OCI-LY7 (cell line): ENCODE measurements around the gene CABP4. TPM values are rescaled to one million over a fixed set of nuclear protein-coding genes. Genes with fewer than 3 reads are reported as not detected.

Source experiments
- BruUV-seq: library from RNA; stranded (reverse); fragments of 400-500 nt; replicated peaks from 2 replicates; lab custom pipeline; 2021; lab: Mats Ljungman, UMichigan
- CTCF ChIA-PET: fragments of 300-600 bp; sonication (Branson Sonifier 250); formaldehyde crosslinking; loops from one replicate; lab custom pipeline; 2022; ENCODE audit warnings: antibody characterized with exemption; ENCODE audit not compliant: unreplicated experiment; lab: Charles Lee
- POLR2A ChIA-PET: fragments of 300-600 bp; sonication (Branson Sonifier 250); formaldehyde crosslinking; loops from one replicate; lab custom pipeline; 2022; ENCODE audit warnings: antibody characterized with exemption; lab: Charles Lee
- DNase-seq: peaks from one replicate; pipeline ENCODE4 v3.0.0-alpha.2; 2015; ENCODE audit warnings: low spot score
- H2AFZ ChIP-seq: fragments of 200-600 bp; sonication (generic), shearing (Covaris generic); 2 replicates; pipeline ENCODE4 v1.6.1; 2014; ENCODE audit warnings: mild to moderate bottlenecking, antibody characterized with exemption, low read length, moderate library complexity
- H3K27ac ChIP-seq: fragments of 200-600 bp; sonication (generic); 2 replicates; pipeline ENCODE4 v1.5.1; 2014; ENCODE audit warnings: mixed run types, low read depth, mild to moderate bottlenecking, moderate library complexity, low read length, inconsistent platforms; ENCODE audit not compliant: poor library complexity, severe bottlenecking
- H3K36me3 ChIP-seq: fragments of 200-600 bp; sonication (generic); 2 replicates; pipeline ENCODE4 v1.6.1; 2014; ENCODE audit warnings: mild to moderate bottlenecking, antibody characterized with exemption, low read length, moderate library complexity, mixed read lengths; ENCODE audit not compliant: insufficient read depth
- H3K4me1 ChIP-seq: fragments of 200-600 bp; sonication (generic); 2 replicates; pipeline ENCODE4 v1.5.1; 2014; ENCODE audit warnings: mild to moderate bottlenecking, low read length; ENCODE audit not compliant: insufficient read depth, poor library complexity, severe bottlenecking
- H3K4me2 ChIP-seq: fragments of 200-600 bp; sonication (generic); 2 replicates; pipeline ENCODE4 v1.6.1; 2014; ENCODE audit warnings: mild to moderate bottlenecking, low read length
- H3K4me3 ChIP-seq: fragments of 200-600 bp; sonication (generic); 2 replicates; pipeline ENCODE4 v1.5.1; 2014; ENCODE audit warnings: mild to moderate bottlenecking, low read depth, low read length; ENCODE audit not compliant: poor library complexity, severe bottlenecking
- H3K79me2 ChIP-seq: fragments of 200-600 bp; sonication (generic); 2 replicates; pipeline ENCODE4 v1.6.1; 2016; ENCODE audit warnings: low read depth, mild to moderate bottlenecking, low read length, moderate library complexity, mixed read lengths; ENCODE audit not compliant: insufficient read depth
- H3K9me2 ChIP-seq: fragments of 200-600 bp; sonication (generic); 2 replicates; pipeline ENCODE4 v1.6.1; 2016; ENCODE audit warnings: mild to moderate bottlenecking, low read length, mixed read lengths; ENCODE audit not compliant: insufficient read depth
- H3K9me3 ChIP-seq: fragments of 200-600 bp; sonication (generic); 2 replicates; pipeline ENCODE4 v1.6.1; 2014; ENCODE audit warnings: mild to moderate bottlenecking, mixed run types, low read length, mixed read lengths
- H4K20me1 ChIP-seq: fragments of 200-600 bp; sonication (generic); 2 replicates; pipeline ENCODE4 v1.6.1; 2014; ENCODE audit warnings: mild to moderate bottlenecking, antibody characterized with exemption, low read length, moderate library complexity, mixed read lengths; ENCODE audit not compliant: insufficient read depth
- CTCF ChIP-seq: fragments of 200-600 bp; sonication (generic); conservative IDR thresholded peaks from 2 replicates; pipeline ENCODE4 v1.5.1; 2014; ENCODE audit warnings: mild to moderate bottlenecking, antibody characterized with exemption, low read length, moderate library complexity, mixed read lengths
- EZH2phosphoT487 ChIP-seq: fragments of 200-600 bp; sonication (generic); IDR thresholded peaks from 2 replicates; pipeline ENCODE4 v1.6.1; 2018; ENCODE audit warnings: low read depth, borderline replicate concordance, mild to moderate bottlenecking, mixed run types, antibody characterized with exemption, low read length, moderate library complexity, mixed read lengths
- intact Hi-C: fragments of 100-400 bp; cut with micrococcal nuclease; formaldehyde crosslinking; loops from one replicate; pipeline ENCODE4 v1.10.0; 2022; ENCODE audit not compliant: unreplicated experiment
- total RNA-seq, 2 experiments: library from RNA; depleted of rRNA in 1 of 2; stranded (reverse); fragments of >200 nt in 1 of 2; shearing (Covaris generic) in 1 of 2; gene quantifications; 2 replicates each; pipeline ENCODE4 v1.2.3, GENCODE V29; 2014 to 2022

CABP4 gene
- total RNA-seq, 2 experiments from 2014 or later, result 3.0 to 11.5 TPM

GRCh38 chr11:67507242-67507863 lies 52.2 kb downstream of the CABP4 start:
- peaks cover 9% of the 10 kb centered on the region; the same call in 1 of the 2 replicates for H3K36me3 ChIP-seq
- no peaks in the 10 kb centered on the region for H3K9me2 ChIP-seq
- TF ChIP-seq CTCF (no peak), EZH2phosphoT487 (no peak)
- H3K4me3 ChIP-seq, result peak overlapping the region; percentile 88
- CTCF ChIA-PET, result no interaction called here
- H3K4me1 ChIP-seq, result peaks cover 38% of the 10 kb centered on the region
- peaks cover 19% of the 10 kb centered on the region for H3K79me2 ChIP-seq
- no peaks in the 10 kb centered on the region for H3K9me3 ChIP-seq
- DNase-seq, result no peak
- peak overlapping the region; percentile 70 for H3K27ac ChIP-seq
- H4K20me1 ChIP-seq, result 0 out of 2 replicates have a peak, but pooled peaks cover 9% of the 10 kb centered on the region
- peak overlapping the region; percentile 97 for H3K4me2 ChIP-seq
- BruUV-seq, result no TSS peak
- POLR2A ChIA-PET, result interaction anchor here (0.6 kb wide), 1 partner anchor 1001 kb away, joined by 3 read pairs; no protein-coding TSS in a partner anchor
- no peak overlapping the region for H2AFZ ChIP-seq
- intact Hi-C loops, result loop anchor here (2.0 to 5.0 kb wide), 6 partner anchors 23 to 240 kb away; partner anchors contain the start of genes GRK2 and POLD4

GRCh38 chr11:67507864-67508485 lies 52.8 kb downstream of the CABP4 start, which contains the start of gene CDK2AP2:
TSS of gene CDK2AP2 (minus strand) at chr11:67508162. CDS start at chr11:67508082, 80 bp downstream.
- TF ChIP-seq EZH2phosphoT487 (no peak), CTCF (no peak)
- Histone ChIP-seq H3K27ac (peak within 1 kb of the TSS; percentile 70), H2AFZ (peak within 1 kb of the TSS; percentile 85), H3K79me2 (peaks cover 19% of the 10 kb centered on the region), H3K9me2 (no peaks in the 10 kb centered on the region), H3K4me3 (peak within 1 kb of the TSS; percentile 88), H3K4me1 (peaks cover 38% of the 10 kb centered on the region), H3K4me2 (peak within 1 kb of the TSS; percentile 97), H3K36me3 (peaks cover 9% of the 10 kb centered on the region; the same call in 1 of the 2 replicates), H3K9me3 (no peaks in the 10 kb centered on the region), H4K20me1 (0 out of 2 replicates have a peak, but pooled peaks cover 9% of the 10 kb centered on the region)
- intact Hi-C loops, result loop anchor here (2.0 to 5.0 kb wide), 6 partner anchors 23 to 241 kb away; partner anchors contain the start of genes GRK2 and POLD4
- ChIA-PET CTCF (no interaction called here), POLR2A (interaction anchor here (0.6 kb wide), 1 partner anchor 297 kb away, joined by 3 read pairs; no protein-coding TSS in a partner anchor)
- no TSS peak for BruUV-seq
- peak; percentile 100 for DNase-seq
